OCI-LY1 (cell line): Measurements from ENCODE around the gene EMD.

Experiments
- CTCF ChIP-seq: fragments of 200-600 bp; sonication (generic), shearing (Covaris generic); IDR thresholded peaks from 2 replicates; pipeline ENCODE4 v1.5.1; 2017; ENCODE audit warnings: mild to moderate bottlenecking, antibody characterized with exemption, low read length, moderate library complexity, mixed read lengths
- EZH2 ChIP-seq: fragments of 200-600 bp; sonication (generic), shearing (Covaris generic); IDR thresholded peaks from 2 replicates; pipeline ENCODE4 v1.8.0; 2017; ENCODE audit warnings: borderline replicate concordance, mixed run types, mild to moderate bottlenecking, antibody characterized with exemption, low read length, moderate library complexity, mixed read lengths

DNA sequence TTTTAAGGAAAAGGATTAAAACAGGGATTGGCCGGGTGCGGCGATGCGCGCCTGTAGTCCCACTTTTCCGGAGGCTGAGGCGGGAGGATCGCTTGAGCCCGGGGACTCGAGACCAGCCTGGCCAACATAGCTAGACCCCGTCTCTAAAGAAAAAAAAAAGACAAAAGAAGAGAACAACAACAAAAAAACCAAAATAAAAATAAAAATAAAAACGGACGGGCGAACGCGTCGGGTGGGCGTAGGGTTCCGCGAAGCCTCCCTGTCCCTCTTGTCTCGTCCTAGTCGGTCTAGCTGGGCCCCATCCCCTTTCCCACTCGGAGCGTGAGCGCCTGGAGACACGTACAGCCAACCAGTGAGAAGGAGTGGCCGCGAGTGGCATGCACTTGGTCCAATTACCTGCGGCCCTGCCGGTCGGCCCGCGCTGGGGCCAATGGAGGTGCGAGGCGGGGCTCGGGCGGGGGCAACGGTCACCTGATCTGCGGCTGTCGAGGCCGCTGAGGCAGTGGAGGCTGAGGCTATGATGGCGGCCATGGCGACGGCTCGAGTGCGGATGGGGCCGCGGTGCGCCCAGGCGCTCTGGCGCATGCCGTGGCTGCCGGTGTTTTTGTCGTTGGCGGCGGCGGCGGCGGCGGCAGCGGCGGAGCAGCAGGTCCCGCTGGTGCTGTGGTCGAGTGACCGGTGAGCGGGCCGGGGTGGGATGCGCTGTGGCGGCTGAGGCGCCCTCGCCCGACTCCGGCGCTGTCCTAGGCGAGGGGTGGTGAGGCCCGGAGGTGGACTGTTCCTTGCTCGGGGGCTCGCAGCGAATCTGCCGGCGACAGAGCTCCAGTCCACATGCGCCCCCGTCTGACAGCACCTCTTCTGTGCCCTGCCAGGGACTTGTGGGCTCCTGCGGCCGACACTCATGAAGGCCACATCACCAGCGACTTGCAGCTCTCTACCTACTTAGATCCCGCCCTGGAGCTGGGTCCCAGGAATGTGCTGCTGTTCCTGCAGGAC lies 49.4 kb downstream of the EMD start, which contains the start of gene ATP6AP1:
- TF ChIP-seq EZH2 (no peak), CTCF (peak; percentile 25; the same call in 1 of the 2 replicates)
